HG02610 (cell line): ENCODE results near the gene ADAMTS16.

Source experiments
- ATAC-seq: cut with Tn5 transposase; IDR thresholded peaks from one replicate; pipeline ENCODE4 v1.9.1; 2021; ENCODE audit warnings: mild to moderate bottlenecking, moderate library complexity; ENCODE audit not compliant: unreplicated experiment

The ADAMTS16 gene

GRCh38 chr5:5306696-5307095 is 166.6 kb downstream of the ADAMTS16 start:
- no peak for ATAC-seq

DNA sequence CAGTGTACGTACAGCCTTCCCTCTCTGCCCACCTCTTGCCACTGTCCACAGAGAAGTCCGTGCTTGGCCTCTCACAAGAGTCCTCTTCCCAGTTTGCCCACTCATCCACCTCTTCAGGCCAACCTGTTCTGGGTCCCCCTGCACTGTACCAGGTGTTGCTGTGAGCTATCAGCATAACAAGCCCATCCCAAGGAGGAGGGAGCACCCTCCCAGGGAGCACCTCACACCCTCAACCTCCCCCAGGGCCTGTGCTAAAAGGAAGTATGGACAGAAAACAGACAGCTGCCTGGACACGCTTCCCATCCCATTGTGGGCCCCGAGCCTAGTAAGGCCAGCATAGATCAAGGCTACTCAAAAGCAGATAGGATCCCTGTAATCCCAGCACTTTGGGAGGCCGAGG is 168.2 kb downstream of the ADAMTS16 start:
- ATAC-seq, result no peak

DNA sequence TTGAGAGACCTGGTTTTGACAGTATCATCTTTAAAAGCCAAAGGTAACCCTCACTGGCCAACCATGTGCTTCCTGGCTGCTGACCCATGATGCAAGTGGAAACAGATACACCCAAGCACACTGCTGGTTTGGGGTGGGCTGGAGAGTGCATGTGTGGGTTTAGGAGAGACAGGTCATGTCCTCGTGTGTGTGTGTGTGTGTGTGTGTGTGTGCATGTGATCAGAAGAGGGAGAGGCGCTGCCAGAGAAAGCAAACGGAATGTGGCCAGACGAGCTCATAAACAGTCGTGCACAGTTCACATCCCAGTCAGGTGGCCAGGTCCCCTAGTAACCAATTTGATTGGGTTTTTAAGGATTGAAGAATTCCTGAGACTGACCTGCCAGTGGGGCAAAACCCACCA is 169.5 kb downstream of the ADAMTS16 start:
- no peak for ATAC-seq

GRCh38 chr5:5313101-5313635 is 173.0 kb downstream of the ADAMTS16 start:
- ATAC-seq, result no peak

DNA sequence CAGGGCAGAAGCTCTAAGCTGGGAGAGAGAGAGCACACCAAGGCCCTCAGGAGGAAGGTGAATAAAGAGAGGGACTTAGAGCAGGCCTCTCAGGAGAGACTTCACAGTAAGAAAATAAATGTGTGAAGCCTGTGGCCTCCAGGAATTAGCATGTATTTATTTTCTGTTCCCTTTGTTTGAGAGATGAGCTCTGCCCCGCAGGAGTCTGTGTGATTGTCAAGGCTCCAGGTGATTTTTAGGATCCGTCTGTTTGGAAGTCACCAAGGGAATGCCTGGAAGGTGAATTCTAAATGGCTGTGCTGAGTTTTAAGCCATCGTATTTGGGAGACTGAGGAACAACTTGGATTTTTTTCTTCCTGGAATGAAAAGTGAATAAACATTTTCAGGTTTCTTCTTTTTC is 174.0 kb downstream of the ADAMTS16 start:
- no peak for ATAC-seq

- no peak for ATAC-seq
Measured at GRCh38 chr5:5314626-5315025, 174.5 kb downstream of the ADAMTS16 start.

DNA sequence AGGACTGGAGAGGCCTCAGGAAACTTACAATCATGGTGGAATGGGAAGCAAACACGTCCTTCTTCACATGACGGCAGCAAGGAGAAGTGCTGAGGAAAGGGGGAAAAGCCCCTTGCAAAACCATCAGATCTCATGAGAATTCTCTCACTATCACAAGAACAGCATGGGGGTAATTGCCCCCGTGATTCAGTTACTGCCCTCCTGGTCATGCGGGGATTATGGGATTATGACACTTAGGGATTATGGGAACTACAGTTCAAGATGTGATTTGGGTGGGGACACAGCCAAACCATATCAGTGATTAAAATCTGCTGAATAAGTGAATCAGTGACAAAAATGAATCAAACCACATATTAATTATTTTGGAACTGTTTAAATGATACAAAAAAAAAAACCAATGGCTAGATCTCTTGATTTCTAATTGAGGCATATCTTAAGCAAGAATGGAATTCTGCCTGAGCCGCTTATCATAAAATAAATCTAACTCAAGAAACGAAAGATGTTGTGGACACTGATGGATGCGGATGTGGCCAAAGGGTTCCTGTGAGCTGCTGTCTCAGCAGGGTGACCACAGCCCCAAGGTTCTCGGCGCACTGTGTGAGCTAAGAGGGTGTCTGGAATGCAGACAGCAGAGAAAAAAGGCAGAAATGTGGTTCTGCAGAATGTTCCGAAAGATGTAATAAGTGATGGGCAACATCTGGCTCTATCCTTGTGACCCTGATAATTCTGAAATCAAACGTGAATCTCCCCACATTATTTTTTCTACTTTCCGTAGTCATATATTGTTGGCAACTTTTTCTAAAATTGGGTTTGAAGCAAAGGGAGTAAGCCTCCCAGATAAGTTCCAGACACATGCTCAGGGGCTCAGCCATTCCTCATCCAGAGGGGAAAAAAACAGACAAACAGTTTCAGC is 175.2 kb downstream of the ADAMTS16 start:
- no peak for ATAC-seq

GRCh38 chr5:5316334-5316733 is 176.2 kb downstream of the ADAMTS16 start:
- no peak for ATAC-seq

GRCh38 chr5:5317976-5318375 is 177.8 kb downstream of the ADAMTS16 start:
- ATAC-seq, result no peak

DNA sequence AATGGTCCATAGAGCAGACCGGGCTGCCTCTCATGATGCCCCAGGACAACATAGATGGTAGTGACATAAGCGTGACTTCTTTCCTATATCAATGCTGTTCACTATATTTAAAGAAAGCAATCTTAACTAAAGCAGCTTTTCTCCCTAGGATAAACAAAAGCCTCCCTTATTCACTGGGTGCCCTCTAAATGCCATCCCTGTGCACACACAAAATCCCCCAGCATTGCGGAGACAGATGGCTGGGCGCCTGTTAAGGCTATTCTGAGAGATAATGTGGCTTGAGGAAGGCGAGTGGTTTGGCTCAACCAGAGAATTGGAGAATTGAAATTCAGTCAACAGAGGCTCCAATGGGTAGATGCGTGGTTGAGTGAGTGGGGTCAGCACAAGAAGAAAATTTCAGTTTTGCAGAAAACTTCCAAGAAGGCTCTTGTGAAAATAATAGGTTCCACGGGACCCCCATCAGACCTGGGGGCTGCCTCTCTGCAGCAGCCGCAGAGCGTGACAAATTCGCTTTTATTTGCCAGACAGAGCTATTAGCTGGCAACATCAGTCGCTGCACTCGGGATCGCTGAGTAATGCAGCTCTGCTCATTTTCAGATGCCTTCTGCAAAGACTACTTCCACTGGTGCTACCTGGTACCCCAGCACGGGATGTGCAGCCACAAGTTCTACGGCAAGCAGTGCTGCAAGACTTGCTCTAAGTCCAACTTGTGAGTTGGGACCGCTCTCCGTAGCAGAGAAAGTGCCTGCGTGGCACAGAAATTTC is 178.5 kb downstream of the ADAMTS16 start:
- ATAC-seq, result no peak

- no peak for ATAC-seq
Measured at GRCh38 chr5:5320062-5320805, 180.1 kb downstream of the ADAMTS16 start.

- ATAC-seq, result no peak
Measured at GRCh38 chr5:5321137-5321536, 181.0 kb downstream of the ADAMTS16 start.

DNA sequence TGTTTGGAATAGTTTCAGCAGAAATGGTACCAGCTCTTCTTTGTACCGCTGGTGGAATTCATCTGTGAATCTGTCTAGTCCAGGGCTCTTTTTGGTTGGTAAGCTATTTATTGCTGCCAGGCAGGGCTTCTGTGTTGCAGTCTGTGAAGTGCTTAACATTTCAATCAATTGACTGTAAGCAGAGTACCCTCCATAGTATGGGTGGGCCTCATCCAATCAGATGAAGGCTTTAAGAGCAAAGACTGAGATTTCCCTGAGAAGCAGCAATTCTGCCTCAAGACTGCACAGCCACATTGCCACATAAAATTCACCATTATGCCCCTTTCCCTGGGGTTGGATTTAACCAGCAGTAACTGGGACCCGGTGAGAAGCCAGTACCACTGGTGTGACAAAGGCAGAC is 183.4 kb downstream of the ADAMTS16 start:
- no peak for ATAC-seq

DNA sequence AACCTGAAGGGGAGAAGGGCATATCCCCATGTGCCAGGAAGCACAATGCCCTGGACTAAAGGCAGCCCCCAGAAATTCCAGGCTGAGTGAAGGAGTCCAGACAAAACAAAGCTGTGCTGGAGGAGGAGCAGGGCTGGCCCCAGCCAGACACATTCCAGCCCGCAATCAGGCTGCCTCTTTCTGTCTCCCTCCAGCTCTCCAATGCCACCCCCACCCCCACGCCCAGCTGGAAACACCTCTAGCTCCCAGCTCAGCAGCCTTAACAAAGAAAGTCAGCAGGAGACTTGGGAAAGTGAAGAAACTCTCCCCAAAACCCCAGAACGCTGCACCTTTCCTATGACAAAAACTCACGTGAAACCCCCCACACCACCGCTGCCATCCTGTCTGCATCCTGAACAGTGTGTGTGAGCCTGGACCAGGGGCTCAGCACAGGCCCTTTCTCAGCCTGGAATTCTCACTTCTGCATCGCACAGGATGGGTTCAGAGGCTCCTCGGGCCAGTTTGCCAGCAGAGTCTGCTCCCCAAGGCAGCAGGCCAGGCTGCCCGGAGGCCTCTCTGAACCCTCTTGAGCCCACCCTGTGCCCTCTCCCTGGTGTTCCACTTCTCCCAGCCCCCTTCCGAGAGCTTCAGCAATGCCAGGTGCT is 186.1 kb downstream of the ADAMTS16 start:
- ATAC-seq, result no peak

- no peak for ATAC-seq
Measured at GRCh38 chr5:5327126-5327525, 187.0 kb downstream of the ADAMTS16 start.

GRCh38 chr5:5330728-5331452 is 190.8 kb downstream of the ADAMTS16 start:
- ATAC-seq, result no peak

- no peak for ATAC-seq
Measured at GRCh38 chr5:5331848-5332247, 191.7 kb downstream of the ADAMTS16 start.

- no peak for ATAC-seq
Measured at GRCh38 chr5:5332287-5332686, 192.2 kb downstream of the ADAMTS16 start.

GRCh38 chr5:5335107-5335506 is 195.0 kb downstream of the ADAMTS16 start:
- ATAC-seq, result no peak

DNA sequence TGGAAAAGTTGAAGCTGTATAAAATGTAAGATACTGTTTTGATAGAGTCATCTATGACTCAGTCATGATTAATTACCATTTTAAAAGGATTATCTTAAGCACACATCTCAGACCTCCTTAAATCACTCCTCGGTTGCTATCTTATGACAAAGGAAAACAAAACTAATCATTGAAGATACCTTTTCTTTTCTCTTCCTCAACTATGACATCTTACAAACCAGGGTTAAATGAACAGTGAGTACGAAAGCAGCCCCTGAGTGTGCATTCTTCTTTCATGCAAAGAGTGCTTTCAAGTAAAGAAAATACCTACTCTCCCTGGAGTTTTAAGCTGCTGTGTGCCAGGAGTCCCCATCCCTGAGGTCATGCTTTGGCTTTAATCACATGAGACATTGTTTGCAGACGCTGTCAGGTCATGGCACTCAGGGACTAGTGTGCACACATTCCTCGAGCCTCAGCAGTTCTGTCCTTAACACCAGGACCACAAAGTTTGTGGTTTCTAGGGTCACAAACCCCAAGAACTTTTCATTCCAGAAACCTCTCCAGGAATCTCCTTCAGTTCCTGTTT is 195.7 kb downstream of the ADAMTS16 start:
- no peak for ATAC-seq
